GM18508 (cell line): ENCODE results near the gene ZNF418.
"Not testable (repeated sequence)": the region's sequence is repeated elsewhere in the genome, so short reads cannot be mapped to it uniquely, and the experiment has no call there.

Experiments used
- ATAC-seq: cut with Tn5 transposase; IDR thresholded peaks from one replicate; pipeline ENCODE4 v1.9.1; 2021; ENCODE audit warnings: moderate number of reproducible peaks; ENCODE audit not compliant: insufficient read depth, unreplicated experiment

Gene ZNF418

GRCh38 chr19:57890706-57891105 lies 44.5 kb downstream of the ZNF418 start:
- not testable (repeated sequence) for ATAC-seq

- peak; percentile 43 for ATAC-seq
These were observed 46.5 kb downstream of the ZNF418 start, which contains the start of gene ZNF814 for GRCh38 chr19:57888560-57889231. Gene ZNF814 (minus strand): TSS chr19:57889037. CDS start chr19:57888802, 235 bp downstream.

GRCh38 chr19:57888107-57888559 lies 47.1 kb downstream of the ZNF418 start:
- ATAC-seq: no peak

GRCh38 chr19:57887195-57887941 lies 47.8 kb downstream of the ZNF418 start:
- ATAC-seq: no peak

- no peak for ATAC-seq
These were observed 49.2 kb downstream of the ZNF418 start for GRCh38 chr19:57886046-57886445.

- ATAC-seq: not testable (repeated sequence)
These were observed 61.1 kb downstream of the ZNF418 start for GRCh38 chr19:57873883-57874799.

- ATAC-seq: no peak
These were observed 62.8 kb downstream of the ZNF418 start for GRCh38 chr19:57872450-57872849.
